A673 (cell line): ENCODE results near the gene CPN1. TPM values are rescaled to one million over a fixed set of nuclear protein-coding genes. Genes with fewer than 3 reads are reported as not detected.

Experiments used
- BruUV-seq: library from RNA; stranded (reverse); fragments of 400-500 nt; replicated peaks from 2 replicates; lab custom pipeline; 2021; lab: Mats Ljungman, UMichigan
- CTCF ChIA-PET: fragments of 300-600 bp; sonication (Branson Sonifier 250); formaldehyde crosslinking; loops from one replicate; lab custom pipeline; 2022; ENCODE audit warnings: antibody characterized with exemption; lab: Charles Lee
- POLR2A ChIA-PET: fragments of 300-600 bp; sonication (Branson Sonifier 250); formaldehyde crosslinking; loops from one replicate; lab custom pipeline; 2022; ENCODE audit warnings: antibody characterized with exemption; ENCODE audit not compliant: low non-redundant PET; lab: Charles Lee
- DNase-seq: peaks from one replicate; pipeline ENCODE4 v3.0.0-alpha.2; 2015; ENCODE audit warnings: low spot score
- H3K27ac ChIP-seq: fragments of 200-600 bp; sonication (generic); 2 replicates; pipeline ENCODE4 v1.5.1; 2016; ENCODE audit warnings: mixed run types, low read depth, mild to moderate bottlenecking, mixed read lengths, antibody characterized with exemption, low read length; ENCODE audit not compliant: poor library complexity, severe bottlenecking
- H3K27me3 ChIP-seq: fragments of 200-600 bp; sonication (generic); replicated peaks from 2 replicates; pipeline ENCODE4 v1.6.1; 2017; ENCODE audit warnings: mixed run types, low read depth, mild to moderate bottlenecking, mixed read lengths, antibody characterized with exemption, low read length; ENCODE audit not compliant: insufficient read depth, poor library complexity
- H3K36me3 ChIP-seq: fragments of 200-600 bp; sonication (generic); 2 replicates; pipeline ENCODE4 v1.6.1; 2016; ENCODE audit warnings: mixed run types, mild to moderate bottlenecking, mixed read lengths, antibody characterized with exemption, low read length; ENCODE audit not compliant: insufficient read depth, poor library complexity, severe bottlenecking
- H3K4me1 ChIP-seq: fragments of 200-600 bp; sonication (generic); 2 replicates; pipeline ENCODE4 v1.6.1; 2017; ENCODE audit warnings: mixed run types, mild to moderate bottlenecking, mixed read lengths, antibody characterized with exemption, low read length; ENCODE audit not compliant: insufficient read depth, poor library complexity, severe bottlenecking
- H3K4me3 ChIP-seq: fragments of 200-600 bp; sonication (generic); 2 replicates; pipeline ENCODE4 v1.5.1; 2016; ENCODE audit warnings: low read depth, mixed run types, mild to moderate bottlenecking, mixed read lengths, low read length; ENCODE audit not compliant: poor library complexity, severe bottlenecking
- H3K9me3 ChIP-seq: fragments of 200-600 bp; sonication (generic); 2 replicates; pipeline ENCODE4 v1.6.1; 2016; ENCODE audit warnings: mixed run types, low read depth, mild to moderate bottlenecking, mixed read lengths, antibody characterized with exemption, low read length; ENCODE audit not compliant: poor library complexity, severe bottlenecking
- CTCF ChIP-seq: fragments of 300-800, 200-600 bp; sonication (generic); conservative IDR thresholded peaks from 2 replicates; pipeline ENCODE4 v1.5.1; 2017; ENCODE audit warnings: low read depth, mild to moderate bottlenecking, antibody characterized with exemption, low read length, moderate library complexity, mixed read lengths
- EZH2 ChIP-seq: fragments of 200-600 bp; sonication (generic); IDR thresholded peaks from 2 replicates; pipeline ENCODE4 v1.6.1; 2017; ENCODE audit warnings: borderline replicate concordance, low read depth, mild to moderate bottlenecking, mixed read lengths, antibody characterized with exemption, low read length; ENCODE audit not compliant: poor library complexity, severe bottlenecking
- intact Hi-C: fragments of 100-400 bp; cut with micrococcal nuclease; formaldehyde crosslinking; loops from one replicate; pipeline ENCODE4 v1.10.0; 2022; ENCODE audit not compliant: unreplicated experiment
- total RNA-seq: library from RNA; stranded (reverse); gene quantifications from 2 replicates; pipeline ENCODE4 v1.2.3, GENCODE V29; 2021

CPN1 gene
- total RNA-seq, 1 experiment from 2014 or later, result not detected

GRCh38 chr10:100036850-100037249, 44.8 kb downstream of the CPN1 start:
- peaks cover 3% of the 10 kb centered on the region for H3K4me1 ChIP-seq
- TF ChIP-seq EZH2, result no peak
- TF ChIP-seq CTCF, result no peak
- CTCF ChIA-PET, result no interaction called here
- no peak for DNase-seq
- BruUV-seq, result no TSS peak
- no peaks in the 10 kb centered on the region for H3K9me3 ChIP-seq
- no peaks in the 10 kb centered on the region for H3K36me3 ChIP-seq
- no peak overlapping the region for H3K27ac ChIP-seq
- H3K27me3 ChIP-seq, result no peaks in the 10 kb centered on the region
- intact Hi-C loops, result no loop called here
- no peak overlapping the region for H3K4me3 ChIP-seq
- POLR2A ChIA-PET, result no interaction called here

- H3K27ac ChIP-seq, result no peak overlapping the region
- intact Hi-C loops, result no loop called here
- H3K27me3 ChIP-seq, result no peaks in the 10 kb centered on the region
- DNase-seq, result peak; percentile 12
- H3K4me1 ChIP-seq, result peaks cover 3% of the 10 kb centered on the region
- no peaks in the 10 kb centered on the region for H3K9me3 ChIP-seq
- ChIA-PET CTCF (no interaction called here), POLR2A (no interaction called here)
- TF ChIP-seq CTCF (no peak), EZH2 (no peak)
- no peaks in the 10 kb centered on the region for H3K36me3 ChIP-seq
- H3K4me3 ChIP-seq, result no peak overlapping the region
- BruUV-seq, result no TSS peak
These were observed 47.8 kb downstream of the CPN1 start for GRCh38 chr10:100033766-100034418.

GRCh38 chr10:100027416-100027815, 54.3 kb downstream of the CPN1 start:
- TF ChIP-seq EZH2 (no peak), CTCF (no peak)
- Histone ChIP-seq H3K36me3 (no peaks in the 10 kb centered on the region), H3K27me3 (no peaks in the 10 kb centered on the region), H3K27ac (no peak overlapping the region), H3K9me3 (peaks cover 7% of the 10 kb centered on the region), H3K4me3 (no peak overlapping the region), H3K4me1 (no peaks in the 10 kb centered on the region)
- no TSS peak for BruUV-seq
- CTCF ChIA-PET, result no interaction called here
- intact Hi-C loops, result no loop called here
- no peak for DNase-seq
- POLR2A ChIA-PET, result no interaction called here
